HEK293 (cell line): Measurements from ENCODE around the gene PRKG1.

ENCODE experiments used
- CTCF ChIA-PET: fragments of 350-600 bp; formaldehyde crosslinking; extraction: SDS; loops from one replicate; lab custom pipeline; 2021; ENCODE audit warnings: antibody characterized with exemption; lab: Yijun Ruan, JAX
- POLR2A ChIA-PET: fragments of 300-600 bp; formaldehyde crosslinking; extraction: SDS; loops from one replicate; lab custom pipeline; 2020; ENCODE audit warnings: antibody characterized with exemption, inconsistent platforms; lab: Yijun Ruan, JAX
- H3K27ac ChIP-seq: fragments of 200-500 bp; sonication (Bioruptor generic); 2 replicates; pipeline ENCODE4 v1.5.1; 2014; ENCODE audit warnings: low read depth, low read length, control low read depth, inconsistent platforms; ENCODE audit errors: extremely low read depth
- H3K36me3 ChIP-seq, 2 experiments: fragments of 200-500 bp in 1 of 2; sonication (Bioruptor generic) in 1 of 2; 1 replicate in 1 of 2; 2 replicates in 1 of 2; pipeline ENCODE4 v1.5.1; 2014 to 2017; ENCODE audit warnings: inconsistent platforms in 2 of 2, low read length in 2 of 2; ENCODE audit not compliant: control insufficient read depth in 2 of 2, insufficient read depth in 1 of 2
- H3K4me1 ChIP-seq: fragments of 200-500 bp; sonication (Bioruptor generic); 2 replicates; pipeline ENCODE4 v1.5.1; 2014; ENCODE audit warnings: mild to moderate bottlenecking, low read length, inconsistent platforms; ENCODE audit not compliant: control insufficient read depth, insufficient read depth
- H3K4me3 ChIP-seq: 2 replicates; pipeline ENCODE4 v1.5.1; 2011; ENCODE audit warnings: low read depth, mild to moderate bottlenecking, control low read depth, low read length, moderate library complexity
- H3K9me3 ChIP-seq: fragments of 200-500 bp; sonication (Bioruptor generic); 2 replicates; pipeline ENCODE4 v1.5.1; 2014; ENCODE audit warnings: low read depth, low read length, inconsistent platforms; ENCODE audit not compliant: control insufficient read depth, insufficient read depth
- ATF2 ChIP-seq: fragments of 450-650 bp; formaldehyde crosslinking; IDR thresholded peaks from 2 replicates; pipeline ENCODE4 v1.5.1; 2016; ENCODE audit warnings: missing biosample characterization, missing genetic modification characterization, low read depth
- FEZF1 ChIP-seq: fragments of 450-650 bp; formaldehyde crosslinking; IDR thresholded peaks from 2 replicates; pipeline ENCODE4 v1.5.1; 2016; ENCODE audit warnings: missing biosample characterization, missing genetic modification characterization
- GLIS1 ChIP-seq: fragments of 450-650 bp; formaldehyde crosslinking; IDR thresholded peaks from 2 replicates; pipeline ENCODE4 v1.5.1; 2016; ENCODE audit warnings: missing biosample characterization, missing genetic modification characterization
- MYNN ChIP-seq: fragments of 450-650 bp; formaldehyde crosslinking; IDR thresholded peaks from 2 replicates; pipeline ENCODE4 v1.5.1; 2016; ENCODE audit warnings: missing biosample characterization, missing genetic modification characterization, borderline replicate concordance
- MZF1 ChIP-seq: fragments of 450-650 bp; formaldehyde crosslinking; IDR thresholded peaks from 2 replicates; pipeline ENCODE4 v1.5.1; 2017; ENCODE audit warnings: missing biosample characterization, missing genetic modification characterization, borderline replicate concordance
- OSR2 ChIP-seq: fragments of 450-650 bp; formaldehyde crosslinking; IDR thresholded peaks from 2 replicates; pipeline ENCODE4 v1.5.1; 2016; ENCODE audit warnings: missing biosample characterization, missing genetic modification characterization
- PBX3 ChIP-seq: sonication (generic); formaldehyde crosslinking; IDR thresholded peaks from 2 replicates; pipeline ENCODE4 v1.8.1; 2022; ENCODE audit warnings: mild to moderate bottlenecking, moderate library complexity, missing genetic modification reagents
- SETDB1 ChIP-seq: IDR thresholded peaks from one replicate; pipeline ENCODE4 v1.6.1; 2017; ENCODE audit warnings: mild to moderate bottlenecking, low read length, moderate library complexity, mixed read lengths; ENCODE audit not compliant: insufficient read length
- SP3 ChIP-seq: fragments of 450-650 bp; formaldehyde crosslinking; IDR thresholded peaks from 2 replicates; pipeline ENCODE4 v1.5.1; 2016; ENCODE audit warnings: missing biosample characterization, missing genetic modification characterization
- WT1 ChIP-seq: fragments of 450-650 bp; formaldehyde crosslinking; IDR thresholded peaks from 2 replicates; pipeline ENCODE4 v1.5.1; 2016; ENCODE audit warnings: missing biosample characterization, missing genetic modification characterization
- ZBTB20 ChIP-seq: fragments of 450-650 bp; formaldehyde crosslinking; IDR thresholded peaks from 2 replicates; pipeline ENCODE4 v1.5.1; 2016; ENCODE audit warnings: missing biosample characterization, missing genetic modification characterization
- ZBTB48 ChIP-seq: fragments of 450-650 bp; formaldehyde crosslinking; IDR thresholded peaks from 2 replicates; pipeline ENCODE4 v1.5.1; 2016; ENCODE audit warnings: missing biosample characterization, missing genetic modification characterization
- ZFP37 ChIP-seq: fragments of 450-650 bp; formaldehyde crosslinking; IDR thresholded peaks from 2 replicates; pipeline ENCODE4 v1.5.1; 2016; ENCODE audit warnings: missing biosample characterization, missing genetic modification characterization
- ZNF10 ChIP-seq: fragments of 450-650 bp; formaldehyde crosslinking; IDR thresholded peaks from 2 replicates; pipeline ENCODE4 v1.5.1; 2017; ENCODE audit warnings: missing biosample characterization, missing genetic modification characterization
- ZNF18 ChIP-seq: fragments of 450-650 bp; formaldehyde crosslinking; IDR thresholded peaks from 2 replicates; pipeline ENCODE4 v1.5.1; 2016; ENCODE audit warnings: missing biosample characterization, missing genetic modification characterization
- ZNF266 ChIP-seq: fragments of 450-650 bp; formaldehyde crosslinking; IDR thresholded peaks from 2 replicates; pipeline ENCODE4 v1.5.1; 2016; ENCODE audit warnings: missing biosample characterization, missing genetic modification characterization, low read depth
- ZNF335 ChIP-seq: fragments of 450-650 bp; formaldehyde crosslinking; conservative IDR thresholded peaks from 2 replicates; pipeline ENCODE4 v1.5.1; 2016; ENCODE audit warnings: missing biosample characterization, missing genetic modification characterization
- ZNF37A ChIP-seq: fragments of 450-650 bp; IDR thresholded peaks from 2 replicates; pipeline ENCODE4 v1.5.1; 2018; ENCODE audit warnings: missing biosample characterization, missing genetic modification characterization
- ZNF433 ChIP-seq: fragments of 450-650 bp; formaldehyde crosslinking; IDR thresholded peaks from 2 replicates; pipeline ENCODE4 v1.5.1; 2016; ENCODE audit warnings: missing biosample characterization, missing genetic modification characterization, low read depth
- ZNF777 ChIP-seq: fragments of 450-650 bp; formaldehyde crosslinking; IDR thresholded peaks from 2 replicates; pipeline ENCODE4 v1.5.1; 2017; ENCODE audit warnings: missing biosample characterization, missing genetic modification characterization, borderline replicate concordance
- ZNF843 ChIP-seq: fragments of 450-650 bp; formaldehyde crosslinking; IDR thresholded peaks from 2 replicates; pipeline ENCODE4 v1.5.1; 2016; ENCODE audit warnings: missing biosample characterization, missing genetic modification characterization
- TF ChIP-seq, protein P1 (sequence below): fragments of 450-650 bp; formaldehyde crosslinking; IDR thresholded peaks from 2 replicates; pipeline ENCODE4 v1.5.1; 2016; ENCODE audit warnings: missing biosample characterization, missing genetic modification characterization
- TF ChIP-seq, protein P2 (sequence below): fragments of 450-650 bp; formaldehyde crosslinking; IDR thresholded peaks from 2 replicates; pipeline ENCODE4 v1.5.1; 2016; ENCODE audit warnings: missing biosample characterization, missing genetic modification characterization
- TF ChIP-seq, protein P3 (sequence below): fragments of 450-650 bp; formaldehyde crosslinking; optimal IDR thresholded peaks from 2 replicates; pipeline ENCODE3; 2016; ENCODE audit warnings: missing biosample characterization, mild to moderate bottlenecking, missing genetic modification characterization

The PRKG1 gene

DNA sequence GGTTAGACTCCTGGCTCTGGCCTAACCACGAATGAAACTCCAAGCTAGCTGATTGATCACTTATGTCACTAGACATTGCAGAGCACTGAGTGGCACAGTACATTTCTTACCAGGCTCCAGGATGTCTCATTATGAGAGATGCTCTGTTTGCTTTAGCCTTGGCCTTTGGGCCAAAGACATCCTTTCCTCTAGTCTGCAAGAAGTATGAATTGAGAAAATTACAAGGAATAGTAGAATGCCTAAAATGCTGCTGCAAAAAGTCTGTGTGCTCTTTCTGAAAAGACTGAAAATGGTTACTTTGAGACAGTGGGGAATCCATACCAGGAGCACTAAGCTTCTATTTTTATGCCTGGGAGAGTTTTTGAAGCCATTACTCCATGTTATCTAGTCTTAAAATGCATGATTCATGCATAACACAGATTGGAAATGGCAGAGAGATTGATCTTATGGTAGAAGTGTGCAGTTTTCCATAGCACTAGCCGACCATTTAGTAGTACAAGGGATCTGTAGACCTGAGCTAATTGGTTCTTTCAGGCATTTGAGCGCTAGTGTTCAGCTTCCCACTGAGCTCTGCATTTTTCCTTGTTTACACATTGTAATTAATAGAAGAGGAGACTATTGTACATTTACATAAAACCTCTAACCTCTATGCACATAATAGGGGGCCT, 303.8 kb downstream of the PRKG1 start:
- POLR2A ChIA-PET, result no interaction called here
- H3K27ac ChIP-seq, result no peak overlapping the region
- H3K4me1 ChIP-seq, result no peaks in the 10 kb centered on the region; the same call in 1 of the 2 replicates
- H3K9me3 ChIP-seq, result no peaks in the 10 kb centered on the region
- H3K4me3 ChIP-seq, result no peak overlapping the region
- TF ChIP-seq ZNF10 (no peak), OSR2 (no peak), ZNF266 (no peak), ZNF777 (tag by site-specific recombination) (no peak), PBX3 (CRISPR knock-in tag) (no peak), WT1 (tag by site-specific recombination) (no peak), MZF1 (no peak)
- TF ChIP-seq, protein P1, sequence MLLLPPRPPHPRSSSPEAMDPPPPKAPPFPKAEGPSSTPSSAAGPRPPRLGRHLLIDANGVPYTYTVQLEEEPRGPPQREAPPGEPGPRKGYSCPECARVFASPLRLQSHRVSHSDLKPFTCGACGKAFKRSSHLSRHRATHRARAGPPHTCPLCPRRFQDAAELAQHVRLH (tag by site-specific recombination), result no peak
- TF ChIP-seq, all 188 proteins: peak for 0
- H3K36me3 ChIP-seq, result no peaks in the 10 kb centered on the region
- CTCF ChIA-PET, result interaction anchor here (1.0 kb wide), 1 partner anchor 11 kb away, joined by 4 read pairs; no protein-coding TSS in a partner anchor

DNA sequence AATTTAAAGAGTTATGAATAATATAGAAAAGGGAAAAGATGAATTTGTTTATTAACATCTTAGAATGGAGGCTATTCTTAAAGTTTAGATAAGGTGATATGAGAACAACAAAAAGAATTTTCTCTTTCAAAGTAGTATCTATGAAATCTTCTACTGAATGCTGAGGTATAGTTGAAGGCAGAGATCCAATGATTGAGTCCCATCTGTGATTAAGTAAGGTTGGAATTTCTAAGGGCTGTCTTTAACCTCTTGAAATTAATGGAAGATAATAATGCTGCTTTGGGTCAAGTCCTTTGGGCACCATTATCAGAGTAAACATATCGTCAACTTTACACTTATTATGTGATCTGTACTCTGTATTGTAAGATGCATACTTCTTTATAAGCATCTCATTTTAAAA, 307.9 kb downstream of the PRKG1 start:
- no peak overlapping the region for H3K27ac ChIP-seq
- H3K4me1 ChIP-seq, result no peaks in the 10 kb centered on the region; the same call in 1 of the 2 replicates
- TF ChIP-seq ZNF18 (no peak), ZNF843 (no peak), MYNN (no peak)
- TF ChIP-seq, protein P2, sequence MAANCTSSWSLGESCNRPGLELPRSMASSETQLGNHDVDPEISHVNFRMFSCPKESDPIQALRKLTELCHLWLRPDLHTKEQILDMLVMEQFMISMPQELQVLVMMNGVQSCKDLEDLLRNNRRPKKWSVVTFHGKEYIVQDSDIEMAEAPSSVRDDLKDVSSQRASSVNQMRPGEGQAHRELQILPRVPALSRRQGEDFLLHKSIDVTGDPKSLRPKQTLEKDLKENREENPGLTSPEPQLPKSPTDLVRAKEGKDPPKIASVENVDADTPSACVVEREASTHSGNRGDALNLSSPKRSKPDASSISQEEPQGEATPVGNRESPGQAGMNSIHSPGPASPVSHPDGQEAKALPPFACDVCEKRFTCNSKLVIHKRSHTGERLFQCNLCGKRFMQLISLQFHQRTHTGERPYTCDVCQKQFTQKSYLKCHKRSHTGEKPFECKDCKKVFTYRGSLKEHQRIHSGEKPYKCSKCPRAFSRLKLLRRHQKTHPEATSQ (tag by site-specific recombination), result no peak
- TF ChIP-seq, all 188 proteins: peak for 0
- Histone ChIP-seq H3K9me3 (no peaks in the 10 kb centered on the region), H3K36me3 (no peaks in the 10 kb centered on the region), H3K4me3 (no peak overlapping the region)
- ChIA-PET CTCF (no interaction called here), POLR2A (no interaction called here)

DNA sequence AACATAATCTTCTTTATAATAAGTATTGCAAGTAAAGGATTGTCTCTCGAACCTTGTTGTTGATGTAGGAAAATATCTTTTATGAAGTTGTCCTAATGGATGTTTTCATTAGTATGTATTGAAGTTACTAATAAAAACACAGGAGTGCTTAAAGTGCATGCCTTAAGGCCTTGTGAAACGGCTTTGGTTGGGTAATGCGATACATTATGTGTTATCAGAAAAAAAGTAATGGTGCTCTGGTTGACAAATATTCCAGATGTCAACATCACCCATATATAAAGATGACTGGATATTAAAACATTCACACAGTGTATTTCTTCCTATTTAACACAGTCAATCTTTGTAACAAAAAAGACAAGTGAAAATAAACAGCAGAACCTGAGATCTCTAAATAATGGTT, 310.7 kb downstream of the PRKG1 start:
- Histone ChIP-seq H3K36me3 (no peaks in the 10 kb centered on the region), H3K4me1 (no peaks in the 10 kb centered on the region)
- TF ChIP-seq ZNF433, result no peak
- TF ChIP-seq ZNF335, result no peak
- no peak for TF ChIP-seq ZBTB20 (tag by site-specific recombination)
- TF ChIP-seq ZBTB48 (tag by site-specific recombination), result no peak
- TF ChIP-seq ZFP37 (tag by site-specific recombination), result no peak
- TF ChIP-seq GLIS1 (tag by site-specific recombination), result no peak
- TF ChIP-seq SP3 (tag by site-specific recombination), result no peak
- TF ChIP-seq, protein P1 (tag by site-specific recombination), result no peak
- TF ChIP-seq FEZF1 (tag by site-specific recombination), result no peak
- TF ChIP-seq, protein P3, sequence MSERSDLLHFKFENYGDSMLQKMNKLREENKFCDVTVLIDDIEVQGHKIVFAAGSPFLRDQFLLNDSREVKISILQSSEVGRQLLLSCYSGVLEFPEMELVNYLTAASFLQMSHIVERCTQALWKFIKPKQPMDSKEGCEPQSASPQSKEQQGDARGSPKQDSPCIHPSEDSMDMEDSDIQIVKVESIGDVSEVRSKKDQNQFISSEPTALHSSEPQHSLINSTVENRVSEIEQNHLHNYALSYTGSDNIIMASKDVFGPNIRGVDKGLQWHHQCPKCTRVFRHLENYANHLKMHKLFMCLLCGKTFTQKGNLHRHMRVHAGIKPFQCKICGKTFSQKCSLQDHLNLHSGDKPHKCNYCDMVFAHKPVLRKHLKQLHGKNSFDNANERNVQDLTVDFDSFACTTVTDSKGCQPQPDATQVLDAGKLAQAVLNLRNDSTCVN (tag by site-specific recombination), result no peak
- TF ChIP-seq ZNF37A (tag by site-specific recombination), result no peak
- TF ChIP-seq ATF2 (tag by site-specific recombination), result no peak
- TF ChIP-seq SETDB1, result no peak
- TF ChIP-seq, all 188 proteins: peak for 0
- CTCF ChIA-PET, result no interaction called here
- Histone ChIP-seq H3K9me3 (no peaks in the 10 kb centered on the region), H3K27ac (no peak overlapping the region), H3K4me3 (no peak overlapping the region)
- POLR2A ChIA-PET, result no interaction called here
